ENCODE data around the gene NR5A1. TPM values are rescaled to one million over a fixed set of nuclear protein-coding genes. Genes with fewer than 3 reads are reported as not detected.

Gene NR5A1
- polyA plus RNA-seq, 3 donors: not detected

DNA sequence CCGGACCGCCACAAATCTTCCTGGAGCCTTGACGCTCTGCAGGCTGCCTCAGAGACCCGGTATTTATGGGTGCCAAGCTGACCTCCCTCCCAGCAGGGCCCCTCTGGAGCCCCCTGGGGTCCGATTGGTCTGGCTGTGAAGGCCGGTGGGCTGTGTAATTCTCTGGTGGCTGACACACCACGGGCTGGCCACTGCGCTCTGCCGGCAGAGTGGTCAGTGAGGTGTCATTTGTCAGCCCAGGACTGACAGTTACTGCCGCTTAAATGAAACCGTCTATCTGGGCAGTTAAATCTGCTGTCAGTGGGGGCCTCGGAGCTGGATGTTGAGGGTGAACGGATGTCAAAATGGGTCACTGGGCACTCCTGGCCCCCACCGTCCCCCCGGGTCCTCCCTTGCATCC lies 10.7 kb downstream of the NR5A1 start:
- H3K27me3 Mint-ChIP-seq (ENCODE audit: low read depth in 3 of 3): peaks cover 2 to 14% (median 11%) of the 10 kb centered on the region in 3 donors
- Histone ChIP-seq H3K4me3 (replicated peaks in 1 of 3; ENCODE audit: low read depth in 2 of 3, low read length in 3 of 3) (no peak overlapping the region), H3K36me3 (replicated peaks in 1 of 2; ENCODE audit: control insufficient read depth in 1 of 2, insufficient read depth in 2 of 2, low read length in 2 of 2) (no peaks in the 10 kb centered on the region), H3K4me2 (replicated peaks; ENCODE audit: extremely low read depth, low read length, poor library complexity, severe bottlenecking) (no peak overlapping the region), H3K9me3 (replicated peaks in 1 of 2; ENCODE audit: control insufficient read depth in 1 of 2, insufficient read depth in 1 of 2, low read length in 2 of 2) (no peaks in the 10 kb centered on the region), H3K27ac (ENCODE audit: low read depth in 1 of 2, low read length in 2 of 2) (no peak overlapping the region), H2AFZ (ENCODE audit: insufficient read depth, low read depth, low read length, poor library complexity, severe bottlenecking) (no peak overlapping the region), H3K27me3 (ENCODE audit: control insufficient read depth in 2 of 2, insufficient read depth in 2 of 2, low read length in 2 of 2) (peaks cover 0 to 10% of the 10 kb centered on the region in 2 donors), H3K4me1 (ENCODE audit: control insufficient read depth in 1 of 2, insufficient read depth in 2 of 2, low read length in 2 of 2) (peaks cover 0 to 12% of the 10 kb centered on the region in 2 donors), H3K9ac (ENCODE audit: insufficient read depth, low read length, poor library complexity, severe bottlenecking) (no peak overlapping the region), H3K79me2 (ENCODE audit: insufficient read depth, low read length) (no peaks in the 10 kb centered on the region), H4K20me1 (ENCODE audit: insufficient read depth, low read length) (no peaks in the 10 kb centered on the region)
- no peak overlapping the region for H3K27ac Mint-ChIP-seq
- no peaks in the 10 kb centered on the region for H3K36me3 Mint-ChIP-seq
- 70% methylated on average over 15 of the region's 15 CpGs for WGBS (ENCODE audit: insufficient coverage)
- peaks cover 0 to 2% (median 0%) of the 10 kb centered on the region in 7 donors for H3K9me3 Mint-ChIP-seq
- H3K4me1 Mint-ChIP-seq: peaks cover 9% of the 10 kb centered on the region
- H3K4me3 Mint-ChIP-seq: no peak overlapping the region
- TF ChIP-seq, protein P1, sequence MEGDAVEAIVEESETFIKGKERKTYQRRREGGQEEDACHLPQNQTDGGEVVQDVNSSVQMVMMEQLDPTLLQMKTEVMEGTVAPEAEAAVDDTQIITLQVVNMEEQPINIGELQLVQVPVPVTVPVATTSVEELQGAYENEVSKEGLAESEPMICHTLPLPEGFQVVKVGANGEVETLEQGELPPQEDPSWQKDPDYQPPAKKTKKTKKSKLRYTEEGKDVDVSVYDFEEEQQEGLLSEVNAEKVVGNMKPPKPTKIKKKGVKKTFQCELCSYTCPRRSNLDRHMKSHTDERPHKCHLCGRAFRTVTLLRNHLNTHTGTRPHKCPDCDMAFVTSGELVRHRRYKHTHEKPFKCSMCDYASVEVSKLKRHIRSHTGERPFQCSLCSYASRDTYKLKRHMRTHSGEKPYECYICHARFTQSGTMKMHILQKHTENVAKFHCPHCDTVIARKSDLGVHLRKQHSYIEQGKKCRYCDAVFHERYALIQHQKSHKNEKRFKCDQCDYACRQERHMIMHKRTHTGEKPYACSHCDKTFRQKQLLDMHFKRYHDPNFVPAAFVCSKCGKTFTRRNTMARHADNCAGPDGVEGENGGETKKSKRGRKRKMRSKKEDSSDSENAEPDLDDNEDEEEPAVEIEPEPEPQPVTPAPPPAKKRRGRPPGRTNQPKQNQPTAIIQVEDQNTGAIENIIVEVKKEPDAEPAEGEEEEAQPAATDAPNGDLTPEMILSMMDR (IDR thresholded peaks at IDR 0.05): no peak
- DNase-seq: no peak
- intact Hi-C loops (cut with micrococcal nuclease): no loop called here

DNA sequence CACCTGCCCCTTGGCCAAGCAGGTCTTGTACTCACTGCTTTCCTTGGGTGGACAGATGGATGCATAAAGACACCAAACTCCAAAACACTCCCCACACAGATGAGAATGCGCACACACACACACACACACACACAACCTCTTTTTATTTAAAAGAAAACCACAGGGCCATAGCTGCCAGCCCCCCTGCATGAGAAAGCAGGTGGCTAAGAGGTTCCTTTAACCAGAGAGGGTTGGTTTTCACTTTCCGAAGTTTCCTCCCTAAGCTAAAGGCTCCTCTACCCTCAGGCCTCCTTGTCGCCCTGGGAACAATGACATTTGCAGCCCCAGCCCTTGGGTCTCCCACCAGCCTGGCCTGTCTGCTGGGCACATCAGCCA lies 11.1 kb downstream of the NR5A1 start:
- Histone ChIP-seq H3K79me2 (ENCODE audit: insufficient read depth, low read length) (no peaks in the 10 kb centered on the region), H3K27me3 (ENCODE audit: control insufficient read depth in 2 of 2, insufficient read depth in 2 of 2, low read length in 2 of 2) (peaks cover 0 to 6% of the 10 kb centered on the region in 2 donors), H3K4me1 (ENCODE audit: control insufficient read depth in 1 of 2, insufficient read depth in 2 of 2, low read length in 2 of 2) (peaks cover 0 to 12% of the 10 kb centered on the region in 2 donors), H4K20me1 (ENCODE audit: insufficient read depth, low read length) (no peaks in the 10 kb centered on the region), H3K4me3 (replicated peaks in 1 of 3; ENCODE audit: low read depth in 2 of 3, low read length in 3 of 3) (no peak overlapping the region), H3K4me2 (replicated peaks; ENCODE audit: extremely low read depth, low read length, poor library complexity, severe bottlenecking) (no peak overlapping the region), H3K27ac (ENCODE audit: low read depth in 1 of 2, low read length in 2 of 2) (no peak overlapping the region), H3K9me3 (replicated peaks in 1 of 2; ENCODE audit: control insufficient read depth in 1 of 2, insufficient read depth in 1 of 2, low read length in 2 of 2) (no peaks in the 10 kb centered on the region), H3K9ac (ENCODE audit: insufficient read depth, low read length, poor library complexity, severe bottlenecking) (no peak overlapping the region), H2AFZ (ENCODE audit: insufficient read depth, low read depth, low read length, poor library complexity, severe bottlenecking) (peak overlapping the region; percentile 50), H3K36me3 (replicated peaks in 1 of 2; ENCODE audit: control insufficient read depth in 1 of 2, insufficient read depth in 2 of 2, low read length in 2 of 2) (no peaks in the 10 kb centered on the region)
- TF ChIP-seq, protein P1 (IDR thresholded peaks at IDR 0.05): no peak
- H3K27me3 Mint-ChIP-seq (ENCODE audit: low read depth in 3 of 3): peaks cover 2 to 11% (median 8%) of the 10 kb centered on the region in 3 donors
- peak overlapping the region in 1 of 7 donors; percentile 33 for H3K27ac Mint-ChIP-seq
- H3K4me3 Mint-ChIP-seq: no peak overlapping the region
- no peak for DNase-seq
- peaks cover 0 to 2% (median 0%) of the 10 kb centered on the region in 7 donors for H3K9me3 Mint-ChIP-seq
- WGBS (ENCODE audit: insufficient coverage): 38% methylated on average over 2 of the region's 3 CpGs
- intact Hi-C loops (cut with micrococcal nuclease): no loop called here
- no peaks in the 10 kb centered on the region for H3K36me3 Mint-ChIP-seq
- H3K4me1 Mint-ChIP-seq: peaks cover 9% of the 10 kb centered on the region
